ENCODE measurements around the gene FAM156B. TPM values are rescaled to one million over a fixed set of nuclear protein-coding genes. Genes with fewer than 3 reads are reported as not detected.

FAM156B gene
- total RNA-seq, 1 donor: 20.3 TPM

Other genes with a start within 250 kb of the FAM156B start
- gene SSX7, start 242.4 kb upstream of the FAM156B start, total RNA-seq: not detected in 2 replicates
- not detected in 2 replicates for gene SSX2, start 190.2 kb upstream of the FAM156B start, total RNA-seq
- gene SSX2B, start 146.1 kb upstream of the FAM156B start, total RNA-seq: 0.32 TPM in 1 of 2 replicates, not detected in the other
- gene SPANXN5, start 99.9 kb upstream of the FAM156B start, total RNA-seq: not detected in 2 replicates
- not detected in 2 replicates for gene XAGE5, start 86.0 kb upstream of the FAM156B start, total RNA-seq
- 0.64 TPM in 1 of 2 replicates, not detected in the other for gene XAGE3, start 29.2 kb upstream of the FAM156B start, total RNA-seq
- gene FAM156A, start 61.2 kb downstream of the FAM156B start, total RNA-seq: 12.1 and 16.1 TPM in 2 replicates
- 3.5 and 3.9 TPM in 2 replicates for gene GPR173, start 151.5 kb downstream of the FAM156B start, total RNA-seq
- gene TSPYL2, start 185.0 kb downstream of the FAM156B start, total RNA-seq: 11.9 and 13.0 TPM in 2 replicates
- gene KANTR, start 196.8 kb downstream of the FAM156B start, total RNA-seq: 8.6 and 11.0 TPM in 2 replicates